ENCODE data around the gene ACAP1. TPM values are rescaled to one million over a fixed set of nuclear protein-coding genes. Genes with fewer than 3 reads are reported as not detected.

ACAP1 gene
- total and polyA plus RNA-seq, 12 donors: 2.4 to 23.4 (median 13.4) TPM

- Histone ChIP-seq H3K4me3 (no peak overlapping the region), H3K36me3 (peaks cover 0 to 32% (median 0%) of the 10 kb centered on the region in 9 donors), H3K4me1 (peaks cover 4 to 41% (median 35%) of the 10 kb centered on the region in 9 donors), H3K9me3 (no peaks in the 10 kb centered on the region), H3K27ac (peak overlapping the region in 5 of 10 donors; percentile 98 to 100 (median 99)), H3K27me3 (no peaks in the 10 kb centered on the region)
- TF ChIP-seq, protein P1, sequence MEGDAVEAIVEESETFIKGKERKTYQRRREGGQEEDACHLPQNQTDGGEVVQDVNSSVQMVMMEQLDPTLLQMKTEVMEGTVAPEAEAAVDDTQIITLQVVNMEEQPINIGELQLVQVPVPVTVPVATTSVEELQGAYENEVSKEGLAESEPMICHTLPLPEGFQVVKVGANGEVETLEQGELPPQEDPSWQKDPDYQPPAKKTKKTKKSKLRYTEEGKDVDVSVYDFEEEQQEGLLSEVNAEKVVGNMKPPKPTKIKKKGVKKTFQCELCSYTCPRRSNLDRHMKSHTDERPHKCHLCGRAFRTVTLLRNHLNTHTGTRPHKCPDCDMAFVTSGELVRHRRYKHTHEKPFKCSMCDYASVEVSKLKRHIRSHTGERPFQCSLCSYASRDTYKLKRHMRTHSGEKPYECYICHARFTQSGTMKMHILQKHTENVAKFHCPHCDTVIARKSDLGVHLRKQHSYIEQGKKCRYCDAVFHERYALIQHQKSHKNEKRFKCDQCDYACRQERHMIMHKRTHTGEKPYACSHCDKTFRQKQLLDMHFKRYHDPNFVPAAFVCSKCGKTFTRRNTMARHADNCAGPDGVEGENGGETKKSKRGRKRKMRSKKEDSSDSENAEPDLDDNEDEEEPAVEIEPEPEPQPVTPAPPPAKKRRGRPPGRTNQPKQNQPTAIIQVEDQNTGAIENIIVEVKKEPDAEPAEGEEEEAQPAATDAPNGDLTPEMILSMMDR (IDR thresholded peaks at IDR 0.05): no peak
- 64 to 77% methylated on average over 18 to 19 of the region's 19 CpGs for WGBS, 2 donors
- intact Hi-C loops (cut with DNase I): loop anchor here in 4 of 10 donors (2.0 to 5.0 kb wide), 3 partner anchors 51 to 68 kb away; partner anchors contain the start of gene SLC2A4 (in 4 of the 4)
- ATAC-seq (no peak), DNase-seq (no peak)
Observed at GRCh38 chr17:7348478-7349242, 12.3 kb downstream of the ACAP1 start.

GRCh38 chr17:7351665-7352502 lies 15.6 kb downstream of the ACAP1 start, which contains the start of gene KCTD11:
KCTD11 (plus strand) TSS chr17:7352162.
- TF ChIP-seq, protein P1 (IDR thresholded peaks at IDR 0.05): peak in 7 of 9 donors; percentile 44 to 69 (median 59)
- H3K27ac ChIP-seq: peak within 1 kb of the TSS; percentile 96 to 100 (median 99)
- ATAC-seq (peak; percentile 70 to 84 (median 80)), DNase-seq (peak; percentile 91 to 93)
- no peaks in the 10 kb centered on the region for H3K9me3 ChIP-seq
- WGBS, 2 donors: 0 to 1% methylated on average over 78 to 91 of the region's 91 CpGs
- intact Hi-C loops (cut with DNase I): loop anchor here (1.0 to 10.0 kb wide), 13 partner anchors 40 to 333 kb away; partner anchors contain the start of genes FGF11 (in 5 of the 10), TMEM102 (in 5 of the 10), PLSCR3 (in 4 of the 10) and SENP3 (in 4 of the 10)
- peaks cover 0 to 15% (median 0%) of the 10 kb centered on the region in 9 donors for H3K36me3 ChIP-seq
- peaks cover 8 to 65% (median 46%) of the 10 kb centered on the region in 9 donors for H3K4me1 ChIP-seq
- H3K4me3 ChIP-seq: peak within 1 kb of the TSS; percentile 73 to 91 (median 84)
- no peaks in the 10 kb centered on the region for H3K27me3 ChIP-seq

DNA sequence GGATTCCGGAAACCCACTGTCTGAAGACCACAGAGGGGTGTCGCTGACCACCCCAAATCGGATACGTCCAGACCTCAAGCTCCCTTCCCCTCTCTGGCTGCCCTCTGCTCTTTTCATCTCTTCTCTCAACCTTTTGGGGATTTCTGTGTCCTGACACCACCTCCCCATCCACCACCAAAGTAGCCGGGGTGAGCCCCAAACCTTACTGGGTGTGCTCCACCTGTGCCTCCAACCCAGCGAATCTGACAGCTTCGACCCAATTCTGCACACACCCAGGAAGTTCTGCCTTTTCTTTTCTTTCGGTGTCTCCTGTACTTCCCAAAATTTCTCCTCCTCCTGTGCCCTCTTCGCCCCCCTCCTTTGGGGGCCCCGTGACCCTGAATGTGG lies 16.2 kb downstream of the ACAP1 start:
- H3K36me3 ChIP-seq: peaks cover 0 to 9% (median 0%) of the 10 kb centered on the region in 9 donors
- H3K4me3 ChIP-seq: peak overlapping the region; percentile 73 to 91 (median 84)
- no peak for ATAC-seq
- TF ChIP-seq, protein P1 (IDR thresholded peaks at IDR 0.05): peak in 3 of 9 donors; percentile 5 to 59 (median 26)
- intact Hi-C loops (cut with DNase I): loop anchor here (5.0 to 10.0 kb wide), 10 partner anchors 40 to 332 kb away; partner anchors contain the start of genes FGF11 (in 5 of the 10), TMEM102 (in 5 of the 10), SENP3 (in 4 of the 10) and PLSCR3 (in 2 of the 10)
- H3K9me3 ChIP-seq: no peaks in the 10 kb centered on the region
- H3K27ac ChIP-seq: peak overlapping the region; percentile 96 to 100 (median 99)
- DNase-seq: no peak
- no peaks in the 10 kb centered on the region for H3K27me3 ChIP-seq
- 30 to 31% methylated on average over 10 of the region's 10 CpGs for WGBS, 2 donors
- peaks cover 8 to 65% (median 46%) of the 10 kb centered on the region in 9 donors for H3K4me1 ChIP-seq

Measured in heart right ventricle (tissue), 16 donors.